Fibroblast of skin of scalp (primary cell): ENCODE measurements around the gene TTLL13.

Experiments used
- DNase-seq: peaks from one replicate; pipeline ENCODE4 v3.0.0-alpha.2; 2013

Gene TTLL13

GRCh38 chr15:90214553-90215196 is 34.7 kb upstream of the TTLL13 start:
- DNase-seq = no peak

GRCh38 chr15:90217671-90218394 is 31.5 kb upstream of the TTLL13 start:
- DNase-seq = no peak

DNA sequence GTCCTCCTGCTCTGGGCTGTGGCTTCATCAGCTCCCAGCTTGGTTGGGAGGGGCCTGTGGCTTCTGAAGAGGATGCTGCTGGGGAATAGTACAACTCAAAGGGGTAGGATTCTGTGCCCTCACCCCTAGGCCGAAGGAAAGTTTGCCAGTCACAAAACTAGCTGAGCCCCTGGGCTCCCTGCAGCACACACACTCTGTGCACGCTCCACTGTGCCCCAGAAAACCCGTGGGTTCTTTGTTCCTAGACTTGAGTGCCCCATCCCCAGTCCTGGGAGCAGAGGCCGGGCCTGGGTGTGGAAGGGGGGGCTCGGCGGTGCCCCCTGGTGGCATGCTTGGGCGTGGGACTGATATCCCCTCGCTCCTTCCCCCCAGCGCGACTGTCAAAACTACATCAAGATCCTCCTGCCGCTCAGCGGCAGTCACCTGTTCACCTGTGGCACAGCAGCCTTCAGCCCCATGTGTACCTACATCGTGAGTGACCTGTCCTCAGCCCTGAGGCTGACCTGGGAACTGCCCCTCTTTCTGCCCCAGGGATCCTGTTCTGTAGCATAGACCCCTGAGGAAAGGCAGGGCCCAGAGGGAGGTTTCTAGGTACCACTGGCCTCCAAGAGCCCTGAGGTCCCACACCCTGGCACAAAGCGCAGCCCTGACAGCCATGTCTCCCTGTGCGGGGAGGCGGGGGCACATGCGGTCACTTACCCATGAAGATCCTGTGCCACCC is 29.8 kb upstream of the TTLL13 start:
- peak; percentile 26 for DNase-seq

- peak; percentile 86 for DNase-seq
Observed at GRCh38 chr15:90221246-90221900, 28.0 kb upstream of the TTLL13 start.

- no peak for DNase-seq
Observed at GRCh38 chr15:90222547-90222946, 26.8 kb upstream of the TTLL13 start.

- DNase-seq = no peak
Observed at GRCh38 chr15:90223441-90224165, 25.8 kb upstream of the TTLL13 start.

DNA sequence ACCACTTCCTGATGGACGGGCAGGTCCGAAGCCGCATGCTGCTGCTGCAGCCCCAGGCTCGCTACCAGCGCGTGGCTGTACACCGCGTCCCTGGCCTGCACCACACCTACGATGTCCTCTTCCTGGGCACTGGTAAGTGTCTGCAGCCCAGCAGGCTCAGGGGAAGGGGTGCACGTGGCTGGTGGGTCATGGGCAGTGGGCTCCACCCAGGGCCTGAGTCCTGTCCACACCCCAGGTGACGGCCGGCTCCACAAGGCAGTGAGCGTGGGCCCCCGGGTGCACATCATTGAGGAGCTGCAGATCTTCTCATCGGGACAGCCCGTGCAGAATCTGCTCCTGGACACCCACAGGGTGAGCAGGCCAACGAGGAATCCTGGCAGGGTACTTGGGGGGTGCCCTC is 24.3 kb upstream of the TTLL13 start:
- DNase-seq = no peak

- no peak for DNase-seq
Observed at GRCh38 chr15:90225504-90226234, 23.7 kb upstream of the TTLL13 start.

GRCh38 chr15:90227336-90227735 is 22.0 kb upstream of the TTLL13 start:
- DNase-seq = no peak

DNA sequence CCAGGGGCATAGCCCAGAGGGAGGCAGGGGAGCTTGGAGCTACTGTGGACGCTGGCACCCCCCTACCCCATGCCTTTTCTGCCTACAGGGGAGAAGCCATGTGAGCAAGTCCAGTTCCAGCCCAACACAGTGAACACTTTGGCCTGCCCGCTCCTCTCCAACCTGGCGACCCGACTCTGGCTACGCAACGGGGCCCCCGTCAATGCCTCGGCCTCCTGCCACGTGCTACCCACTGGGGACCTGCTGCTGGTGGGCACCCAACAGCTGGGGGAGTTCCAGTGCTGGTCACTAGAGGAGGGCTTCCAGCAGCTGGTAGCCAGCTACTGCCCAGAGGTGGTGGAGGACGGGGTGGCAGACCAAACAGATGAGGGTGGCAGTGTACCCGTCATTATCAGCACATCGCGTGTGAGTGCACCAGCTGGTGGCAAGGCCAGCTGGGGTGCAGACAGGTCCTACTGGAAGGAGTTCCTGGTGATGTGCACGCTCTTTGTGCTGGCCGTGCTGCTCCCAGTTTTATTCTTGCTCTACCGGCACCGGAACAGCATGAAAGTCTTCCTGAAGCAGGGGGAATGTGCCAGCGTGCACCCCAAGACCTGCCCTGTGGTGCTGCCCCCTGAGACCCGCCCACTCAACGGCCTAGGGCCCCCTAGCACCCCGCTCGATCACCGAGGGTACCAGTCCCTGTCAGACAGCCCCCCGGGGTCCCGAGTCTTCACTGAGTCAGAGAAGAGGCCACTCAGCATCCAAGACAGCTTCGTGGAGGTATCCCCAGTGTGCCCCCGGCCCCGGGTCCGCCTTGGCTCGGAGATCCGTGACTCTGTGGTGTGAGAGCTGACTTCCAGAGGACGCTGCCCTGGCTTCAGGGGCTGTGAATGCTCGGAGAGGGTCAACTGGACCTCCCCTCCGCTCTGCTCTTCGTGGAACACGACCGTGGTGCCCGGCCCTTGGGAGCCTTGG is 21.3 kb upstream of the TTLL13 start:
- DNase-seq = no peak

DNA sequence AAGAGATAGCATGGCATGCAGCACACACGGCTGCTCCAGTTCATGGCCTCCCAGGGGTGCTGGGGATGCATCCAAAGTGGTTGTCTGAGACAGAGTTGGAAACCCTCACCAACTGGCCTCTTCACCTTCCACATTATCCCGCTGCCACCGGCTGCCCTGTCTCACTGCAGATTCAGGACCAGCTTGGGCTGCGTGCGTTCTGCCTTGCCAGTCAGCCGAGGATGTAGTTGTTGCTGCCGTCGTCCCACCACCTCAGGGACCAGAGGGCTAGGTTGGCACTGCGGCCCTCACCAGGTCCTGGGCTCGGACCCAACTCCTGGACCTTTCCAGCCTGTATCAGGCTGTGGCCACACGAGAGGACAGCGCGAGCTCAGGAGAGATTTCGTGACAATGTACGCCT is 20.4 kb upstream of the TTLL13 start:
- DNase-seq = no peak

DNA sequence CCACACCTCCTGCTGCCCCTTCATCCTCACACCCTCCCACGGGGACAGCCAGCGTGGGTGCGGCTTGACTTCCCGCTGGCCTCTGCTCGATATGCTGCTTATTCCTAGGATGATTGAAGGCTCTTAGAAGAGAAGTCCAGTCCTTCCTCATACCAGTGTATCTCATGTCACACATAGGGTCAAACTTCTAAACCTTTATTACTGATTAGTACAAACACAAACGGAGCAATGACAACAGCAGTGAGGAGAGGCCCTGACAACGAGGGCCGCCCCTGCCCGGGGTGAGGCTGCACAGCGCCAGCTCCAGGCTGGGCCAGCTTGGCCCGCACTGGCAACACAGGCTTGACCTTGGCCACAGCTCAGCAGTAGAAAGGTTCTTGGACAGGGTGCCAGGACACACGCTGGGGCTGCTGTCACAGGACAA is 19.3 kb upstream of the TTLL13 start:
- DNase-seq = no peak

- no peak for DNase-seq
Observed at GRCh38 chr15:90230610-90231009, 18.7 kb upstream of the TTLL13 start.

DNA sequence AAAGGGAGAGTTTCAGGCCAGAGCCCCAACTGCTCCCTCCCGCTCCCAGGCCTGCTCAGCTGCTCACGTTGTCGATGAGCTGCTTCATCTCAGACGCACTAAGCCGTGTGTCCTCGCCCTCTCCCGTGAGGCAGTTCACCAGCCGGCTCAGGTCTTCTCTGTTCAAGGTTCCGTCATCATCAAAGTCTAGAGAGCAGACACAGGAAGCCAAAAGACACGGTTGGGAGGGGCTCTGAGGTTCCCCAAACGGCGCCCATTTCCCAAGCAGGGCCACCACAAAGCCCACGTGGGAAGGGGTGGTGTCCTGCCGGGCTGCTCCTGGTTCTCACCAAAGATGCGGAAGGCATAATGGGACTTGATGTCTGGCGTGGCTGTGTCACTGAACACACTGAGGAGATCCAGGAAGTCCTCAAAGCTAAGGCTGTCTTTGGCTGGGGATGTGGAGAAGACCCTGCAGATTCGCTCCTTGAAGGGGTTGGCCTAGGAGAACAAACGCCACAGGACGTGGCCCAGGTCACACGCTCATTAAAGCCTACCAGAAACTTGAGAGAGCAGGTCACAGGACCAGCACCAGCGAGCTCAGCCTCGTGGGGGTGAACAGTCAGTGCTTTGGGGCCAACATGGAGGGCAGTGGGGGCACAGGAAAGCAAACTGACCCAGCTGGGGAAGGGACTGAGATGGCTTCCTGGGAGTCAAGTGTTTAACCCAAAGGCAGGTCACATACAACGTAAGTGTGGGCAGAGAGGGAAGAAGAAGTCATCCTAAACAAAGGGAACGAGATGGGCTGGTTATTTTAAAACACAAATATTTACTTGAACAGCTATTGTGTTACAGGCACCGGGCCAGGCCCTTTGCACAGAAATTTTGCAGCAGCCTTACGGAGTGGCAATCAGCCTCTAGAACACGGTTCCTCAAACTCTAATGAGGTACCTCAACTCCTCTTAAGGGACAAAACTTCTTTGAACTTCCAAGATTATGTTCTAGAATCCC is 18.0 kb upstream of the TTLL13 start:
- no peak for DNase-seq

- DNase-seq = no peak
Observed at GRCh38 chr15:90232196-90232595, 17.2 kb upstream of the TTLL13 start.

- DNase-seq = no peak
Observed at GRCh38 chr15:90232941-90233386, 16.4 kb upstream of the TTLL13 start.

DNA sequence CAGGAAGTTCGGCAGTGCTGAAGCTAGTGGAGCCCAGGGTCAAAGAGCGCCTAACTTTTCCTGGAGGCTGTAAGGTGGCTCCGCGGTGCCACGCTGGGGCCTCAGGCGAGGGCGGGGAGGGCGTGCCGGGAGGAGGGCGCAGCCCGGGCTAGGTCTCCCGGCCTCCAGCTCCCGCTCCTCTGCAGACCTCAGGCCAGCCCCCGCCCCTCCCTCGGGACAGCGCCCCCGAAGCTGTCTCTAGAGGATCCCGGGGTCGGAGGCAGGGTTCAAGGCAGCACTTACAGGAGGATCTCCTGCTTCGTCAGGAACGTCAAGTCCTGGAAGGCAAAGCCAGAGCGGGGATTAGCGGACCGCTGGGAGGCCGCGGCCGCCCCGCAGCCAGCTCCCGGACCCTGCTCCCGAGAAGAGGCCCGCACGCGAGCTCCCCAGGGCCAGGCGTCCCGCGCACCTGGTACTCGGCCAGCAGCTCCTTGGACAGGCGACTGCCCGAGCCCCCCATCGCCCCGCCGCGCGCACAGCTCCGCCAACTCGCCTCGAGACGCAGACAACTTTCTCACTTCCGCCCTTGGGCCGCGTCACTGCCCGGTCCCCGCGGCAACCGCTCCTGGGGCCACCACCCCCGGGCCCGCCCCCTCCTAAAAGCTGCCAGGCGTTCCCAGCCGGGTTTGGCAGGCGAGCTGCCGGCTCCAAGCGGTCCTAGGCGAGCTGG is 15.8 kb upstream of the TTLL13 start, which contains the start of gene CIB1:
Gene CIB1 (minus strand): TSS at position 555 of the 709 bp plus-strand sequence. CDS start 56 bp downstream, at position 499.
- peak; percentile 97 for DNase-seq
